Measurements from ENCODE around the gene SIGLEC11. TPM values are rescaled to one million over a fixed set of nuclear protein-coding genes. Genes with fewer than 3 reads are reported as not detected.

The SIGLEC11 gene
- polyA plus RNA-seq, 2 of the 4 experiments (the other 2 are of a cell fraction) = not detected

Other genes starting within 250 kb of the SIGLEC11 start
- gene TSKS, start 197.9 kb downstream of the SIGLEC11 start, polyA plus RNA-seq (2011; rRNA removed) = not detected in 2 replicates
- gene TSKS, start 197.9 kb downstream of the SIGLEC11 start, polyA plus RNA-seq (2017; fragmentation: RNase III; extraction: RNeasy Plus Mini Kit Qiagen cat#74134 plus additional on column Dnase treatment) = not detected in 3 replicates
- 36.6 and 41.6 TPM in 2 replicates for gene AP2A1, start 194.2 kb downstream of the SIGLEC11 start, polyA plus RNA-seq (2011; rRNA removed)
- 53.4 to 62.1 TPM (median 58.6 TPM) in 3 replicates for gene AP2A1, start 194.2 kb downstream of the SIGLEC11 start, polyA plus RNA-seq (2017; fragmentation: RNase III; extraction: RNeasy Plus Mini Kit Qiagen cat#74134 plus additional on column Dnase treatment)
- gene FUZ, start 147.9 kb downstream of the SIGLEC11 start, polyA plus RNA-seq (2011; rRNA removed) = 12.5 and 14.5 TPM in 2 replicates
- 15.9 to 23.7 TPM (median 21.7 TPM) in 3 replicates for gene FUZ, start 147.9 kb downstream of the SIGLEC11 start, polyA plus RNA-seq (2017; fragmentation: RNase III; extraction: RNeasy Plus Mini Kit Qiagen cat#74134 plus additional on column Dnase treatment)
- 20.4 and 27.1 TPM in 2 replicates for gene MED25, start 142.9 kb downstream of the SIGLEC11 start, polyA plus RNA-seq (2011; rRNA removed)
- 36.4 to 41.6 TPM (median 40.1 TPM) in 3 replicates for gene MED25, start 142.9 kb downstream of the SIGLEC11 start, polyA plus RNA-seq (2017; fragmentation: RNase III; extraction: RNeasy Plus Mini Kit Qiagen cat#74134 plus additional on column Dnase treatment)
- gene PTOV1, start 110.0 kb downstream of the SIGLEC11 start, polyA plus RNA-seq (2011; rRNA removed) = 27.7 and 41.2 TPM in 2 replicates
- 119 to 153 TPM (median 147 TPM) in 3 replicates for gene PTOV1, start 110.0 kb downstream of the SIGLEC11 start, polyA plus RNA-seq (2017; fragmentation: RNase III; extraction: RNeasy Plus Mini Kit Qiagen cat#74134 plus additional on column Dnase treatment)
- 22.5 and 23.3 TPM in 2 replicates for gene PNKP, start 93.6 kb downstream of the SIGLEC11 start, polyA plus RNA-seq (2011; rRNA removed)
- 63.8 to 75.9 TPM (median 71.2 TPM) in 3 replicates for gene PNKP, start 93.6 kb downstream of the SIGLEC11 start, polyA plus RNA-seq (2017; fragmentation: RNase III; extraction: RNeasy Plus Mini Kit Qiagen cat#74134 plus additional on column Dnase treatment)
- 39.2 and 41.5 TPM in 2 replicates for gene AKT1S1, start 83.8 kb downstream of the SIGLEC11 start, polyA plus RNA-seq (2011; rRNA removed)
- 63.4 to 75.9 TPM (median 75.3 TPM) in 3 replicates for gene AKT1S1, start 83.8 kb downstream of the SIGLEC11 start, polyA plus RNA-seq (2017; fragmentation: RNase III; extraction: RNeasy Plus Mini Kit Qiagen cat#74134 plus additional on column Dnase treatment)
- gene TBC1D17, start 83.5 kb downstream of the SIGLEC11 start, polyA plus RNA-seq (2011; rRNA removed) = 12.3 and 18.0 TPM in 2 replicates
- gene TBC1D17, start 83.5 kb downstream of the SIGLEC11 start, polyA plus RNA-seq (2017; fragmentation: RNase III; extraction: RNeasy Plus Mini Kit Qiagen cat#74134 plus additional on column Dnase treatment) = 26.6 to 44.8 TPM (median 41.5 TPM) in 3 replicates
- gene IL4I1, start 64.3 kb downstream of the SIGLEC11 start, polyA plus RNA-seq (2011; rRNA removed) = 0.15 and 0.18 TPM in 2 replicates
- 0.62 to 0.88 TPM (median 0.87 TPM) in 3 replicates for gene IL4I1, start 64.3 kb downstream of the SIGLEC11 start, polyA plus RNA-seq (2017; fragmentation: RNase III; extraction: RNeasy Plus Mini Kit Qiagen cat#74134 plus additional on column Dnase treatment)
- gene ATF5, start 32.0 kb downstream of the SIGLEC11 start, polyA plus RNA-seq (2011; rRNA removed) = 7.8 and 12.9 TPM in 2 replicates
- gene ATF5, start 32.0 kb downstream of the SIGLEC11 start, polyA plus RNA-seq (2017; fragmentation: RNase III; extraction: RNeasy Plus Mini Kit Qiagen cat#74134 plus additional on column Dnase treatment) = 42.8 to 48.5 TPM (median 44.6 TPM) in 3 replicates
- gene NUP62, start 31.7 kb downstream of the SIGLEC11 start, polyA plus RNA-seq (2011; rRNA removed) = 21.4 and 28.9 TPM in 2 replicates
- 83.9 to 88.5 TPM (median 85.9 TPM) in 3 replicates for gene NUP62, start 31.7 kb downstream of the SIGLEC11 start, polyA plus RNA-seq (2017; fragmentation: RNase III; extraction: RNeasy Plus Mini Kit Qiagen cat#74134 plus additional on column Dnase treatment)
- 37.4 and 45.2 TPM in 2 replicates for gene VRK3, start 64.2 kb upstream of the SIGLEC11 start, polyA plus RNA-seq (2011; rRNA removed)
- gene VRK3, start 64.2 kb upstream of the SIGLEC11 start, polyA plus RNA-seq (2017; fragmentation: RNase III; extraction: RNeasy Plus Mini Kit Qiagen cat#74134 plus additional on column Dnase treatment) = 33.3 to 35.4 TPM (median 35.2 TPM) in 3 replicates
- 17.0 and 20.0 TPM in 2 replicates for gene ZNF473, start 64.8 kb upstream of the SIGLEC11 start, polyA plus RNA-seq (2011; rRNA removed)
- 6.2 to 6.9 TPM (median 6.8 TPM) in 3 replicates for gene ZNF473, start 64.8 kb upstream of the SIGLEC11 start, polyA plus RNA-seq (2017; fragmentation: RNase III; extraction: RNeasy Plus Mini Kit Qiagen cat#74134 plus additional on column Dnase treatment)
- not detected in 2 replicates for gene IZUMO2, start 202.1 kb upstream of the SIGLEC11 start, polyA plus RNA-seq (2011; rRNA removed)
- not detected in 3 replicates for gene IZUMO2, start 202.1 kb upstream of the SIGLEC11 start, polyA plus RNA-seq (2017; fragmentation: RNase III; extraction: RNeasy Plus Mini Kit Qiagen cat#74134 plus additional on column Dnase treatment)
- gene MYH14, start 242.4 kb upstream of the SIGLEC11 start, polyA plus RNA-seq (2011; rRNA removed) = 4.0 and 4.8 TPM in 2 replicates
- gene MYH14, start 242.4 kb upstream of the SIGLEC11 start, polyA plus RNA-seq (2017; fragmentation: RNase III; extraction: RNeasy Plus Mini Kit Qiagen cat#74134 plus additional on column Dnase treatment) = 6.4 to 7.0 TPM (median 6.5 TPM) in 3 replicates

All from A549 (cell line).